Parathyroid adenoma (tissue), 2 donors: ENCODE data around the gene ZDHHC24.

Experiments
- H2AFZ ChIP-seq: fragments of 300-600 bp; sonication (generic); one replicate; pipeline ENCODE4 v1.7.0; 2017; ENCODE audit warnings: antibody characterized with exemption, mild to moderate bottlenecking
- H3K27ac ChIP-seq: fragments of 300-600 bp; sonication (generic); one replicate; pipeline ENCODE4 v1.7.0; 2017
- H3K27me3 ChIP-seq: fragments of 300-600 bp; sonication (generic); one replicate; pipeline ENCODE4 v1.7.0; 2017; ENCODE audit warnings: low read length; ENCODE audit not compliant: control insufficient read depth, insufficient read depth
- H3K36me3 ChIP-seq: fragments of 300-600 bp; sonication (generic); one replicate; pipeline ENCODE4 v1.7.0; 2017; ENCODE audit warnings: low read length; ENCODE audit not compliant: control insufficient read depth, insufficient read depth
- H3K4me1 ChIP-seq: fragments of 300-600 bp; sonication (generic); one replicate; pipeline ENCODE4 v1.7.0; 2017; ENCODE audit warnings: control low read depth
- H3K4me2 ChIP-seq: fragments of 300-600 bp; sonication (generic); one replicate; pipeline ENCODE4 v1.7.0; 2017; ENCODE audit warnings: low read length
- H3K4me3 ChIP-seq: fragments of 300-600 bp; sonication (generic); one replicate; pipeline ENCODE4 v1.7.0; 2017; ENCODE audit warnings: low read depth, low read length
- H3K79me2 ChIP-seq: fragments of 300-600 bp; sonication (generic); one replicate; pipeline ENCODE4 v1.7.0; 2017; ENCODE audit warnings: control low read depth
- H3K9ac ChIP-seq: fragments of 300-600 bp; sonication (generic); one replicate; pipeline ENCODE4 v1.7.0; 2017; ENCODE audit warnings: mild to moderate bottlenecking
- H3K9me3 ChIP-seq: fragments of 300-600 bp; sonication (generic); one replicate; pipeline ENCODE4 v1.7.0; 2017; ENCODE audit warnings: low read length; ENCODE audit not compliant: control insufficient read depth
- CTCF ChIP-seq: fragments of 300-600 bp; sonication (generic); IDR thresholded peaks from one replicate; pipeline ENCODE4 v1.7.0; 2017; ENCODE audit warnings: antibody characterized with exemption, mild to moderate bottlenecking
- donor health status: primary hyperparathyroidism.

ZDHHC24 gene

GRCh38 chr11:66476841-66477251, 69.0 kb downstream of the ZDHHC24 start:
- Histone ChIP-seq H3K9me3 (no peaks in the 10 kb centered on the region), H2AFZ (no peak overlapping the region), H3K79me2 (no peaks in the 10 kb centered on the region), H3K4me1 (no peaks in the 10 kb centered on the region), H3K4me2 (no peak overlapping the region), H3K27me3 (no peaks in the 10 kb centered on the region), H3K4me3 (no peak overlapping the region), H3K36me3 (no peaks in the 10 kb centered on the region), H3K27ac (no peak overlapping the region), H3K9ac (no peak overlapping the region)
- no peak for TF ChIP-seq CTCF

GRCh38 chr11:66476173-66476840, 69.5 kb downstream of the ZDHHC24 start:
- Histone ChIP-seq H3K27me3 (no peaks in the 10 kb centered on the region), H3K4me2 (no peak overlapping the region), H3K4me3 (no peak overlapping the region), H2AFZ (no peak overlapping the region), H3K9me3 (no peaks in the 10 kb centered on the region), H3K79me2 (no peaks in the 10 kb centered on the region), H3K9ac (no peak overlapping the region), H3K27ac (no peak overlapping the region), H3K36me3 (no peaks in the 10 kb centered on the region), H3K4me1 (no peaks in the 10 kb centered on the region)
- no peak for TF ChIP-seq CTCF

GRCh38 chr11:66475349-66476172, 70.3 kb downstream of the ZDHHC24 start:
- no peak for TF ChIP-seq CTCF

GRCh38 chr11:66473608-66474515, 72.0 kb downstream of the ZDHHC24 start:
- H3K27me3 ChIP-seq = no peaks in the 10 kb centered on the region
- no peak overlapping the region for H3K4me3 ChIP-seq
- H3K79me2 ChIP-seq = no peaks in the 10 kb centered on the region
- H3K4me2 ChIP-seq = no peak overlapping the region
- no peak for TF ChIP-seq CTCF
- no peaks in the 10 kb centered on the region for H3K4me1 ChIP-seq
- H2AFZ ChIP-seq = no peak overlapping the region
- H3K9me3 ChIP-seq = no peaks in the 10 kb centered on the region
- H3K36me3 ChIP-seq = no peaks in the 10 kb centered on the region
- H3K27ac ChIP-seq = no peak overlapping the region
- H3K9ac ChIP-seq = no peak overlapping the region

More at GRCh38 chr11:66475349-66476172, 70.3 kb downstream of the ZDHHC24 start:
- Histone ChIP-seq H3K4me2 (no peak overlapping the region), H3K4me3 (no peak overlapping the region), H3K27me3 (no peaks in the 10 kb centered on the region), H3K36me3 (no peaks in the 10 kb centered on the region), H3K79me2 (no peaks in the 10 kb centered on the region), H3K9ac (no peak overlapping the region), H3K4me1 (no peaks in the 10 kb centered on the region), H3K9me3 (no peaks in the 10 kb centered on the region), H3K27ac (no peak overlapping the region), H2AFZ (no peak overlapping the region)
